Astrocyte of the cerebellum (primary cell): ENCODE measurements around the gene CSRP1.
"Not testable (repeated sequence)": the region's sequence is repeated elsewhere in the genome, so short reads cannot be mapped to it uniquely, and the experiment has no call there.

Experiments used
- DNase-seq: peaks from one replicate; pipeline ENCODE4 v3.0.0-alpha.2; 2011; ENCODE audit warnings: low read depth
- H3K4me3 ChIP-seq: 2 replicates; pipeline ENCODE4 v1.5.1; 2011; ENCODE audit warnings: mild to moderate bottlenecking, low read depth, low read length, moderate library complexity
- CTCF ChIP-seq: IDR thresholded peaks from 2 replicates; pipeline ENCODE4 v1.5.1; 2012; ENCODE audit warnings: low read length, low read depth, moderate library complexity, mild to moderate bottlenecking; ENCODE audit errors: missing control alignments
- in situ Hi-C: cut with HindIII; loops from 2 replicates; pipeline ENCODE4 v1.10.0; 2017; ENCODE audit warnings: low sequenced_read_pairs

The CSRP1 gene

GRCh38 chr1:201498621-201499020, 8.3 kb downstream of the CSRP1 start:
- in situ Hi-C loops, result no loop called here
- no peak for DNase-seq
- H3K4me3 ChIP-seq, result no peak overlapping the region
- TF ChIP-seq CTCF, result no peak

- no peak for DNase-seq
- TF ChIP-seq CTCF, result no peak
- in situ Hi-C loops, result no loop called here
- H3K4me3 ChIP-seq, result no peak overlapping the region
Measured at GRCh38 chr1:201497935-201498509, 8.9 kb downstream of the CSRP1 start.

GRCh38 chr1:201496296-201496690, 10.6 kb downstream of the CSRP1 start:
- H3K4me3 ChIP-seq, result no peak overlapping the region
- in situ Hi-C loops, result no loop called here
- DNase-seq, result no peak
- TF ChIP-seq CTCF, result no peak

- no peak overlapping the region for H3K4me3 ChIP-seq
- in situ Hi-C loops, result no loop called here
- TF ChIP-seq CTCF, result no peak
- DNase-seq, result no peak
Measured at GRCh38 chr1:201495551-201496295, 11.2 kb downstream of the CSRP1 start.

GRCh38 chr1:201493757-201494617, 12.9 kb downstream of the CSRP1 start:
- DNase-seq, result no peak
- in situ Hi-C loops, result no loop called here
- no peak overlapping the region for H3K4me3 ChIP-seq

GRCh38 chr1:201493026-201493656, 13.8 kb downstream of the CSRP1 start:
- in situ Hi-C loops, H3K4me3 ChIP-seq, DNase-seq: not testable (repeated sequence)

More at GRCh38 chr1:201493757-201494617, 12.9 kb downstream of the CSRP1 start:
- TF ChIP-seq CTCF, result no peak
